HEK293 (cell line): ENCODE data around the gene CDKN3.
"Not testable (repeated sequence)": the region's sequence is repeated elsewhere in the genome, so short reads cannot be mapped to it uniquely, and the experiment has no call there.

ENCODE experiments used
- CTCF ChIA-PET: fragments of 350-600 bp; formaldehyde crosslinking; extraction: SDS; loops from one replicate; lab custom pipeline; 2021; ENCODE audit warnings: antibody characterized with exemption; lab: Yijun Ruan, JAX
- POLR2A ChIA-PET: fragments of 300-600 bp; formaldehyde crosslinking; extraction: SDS; loops from one replicate; lab custom pipeline; 2020; ENCODE audit warnings: antibody characterized with exemption, inconsistent platforms; lab: Yijun Ruan, JAX
- H3K27ac ChIP-seq: fragments of 200-500 bp; sonication (Bioruptor generic); 2 replicates; pipeline ENCODE4 v1.5.1; 2014; ENCODE audit warnings: low read depth, low read length, control low read depth, inconsistent platforms; ENCODE audit errors: extremely low read depth
- H3K36me3 ChIP-seq, 2 experiments: fragments of 200-500 bp in 1 of 2; sonication (Bioruptor generic) in 1 of 2; 1 replicate in 1 of 2; 2 replicates in 1 of 2; pipeline ENCODE4 v1.5.1; 2014 to 2017; ENCODE audit warnings: inconsistent platforms in 2 of 2, low read length in 2 of 2; ENCODE audit not compliant: control insufficient read depth in 2 of 2, insufficient read depth in 1 of 2
- H3K4me1 ChIP-seq: fragments of 200-500 bp; sonication (Bioruptor generic); 2 replicates; pipeline ENCODE4 v1.5.1; 2014; ENCODE audit warnings: mild to moderate bottlenecking, low read length, inconsistent platforms; ENCODE audit not compliant: control insufficient read depth, insufficient read depth
- H3K4me3 ChIP-seq: 2 replicates; pipeline ENCODE4 v1.5.1; 2011; ENCODE audit warnings: low read depth, mild to moderate bottlenecking, control low read depth, low read length, moderate library complexity
- H3K9me3 ChIP-seq: fragments of 200-500 bp; sonication (Bioruptor generic); 2 replicates; pipeline ENCODE4 v1.5.1; 2014; ENCODE audit warnings: low read depth, low read length, inconsistent platforms; ENCODE audit not compliant: control insufficient read depth, insufficient read depth
- KLF9 ChIP-seq: fragments of 450-650 bp; formaldehyde crosslinking; IDR thresholded peaks from 2 replicates; pipeline ENCODE4 v1.5.1; 2016; ENCODE audit warnings: missing biosample characterization, missing genetic modification characterization, low read depth
- TRIM28 ChIP-seq: IDR thresholded peaks from 2 replicates; pipeline ENCODE4 v1.6.1; 2011; ENCODE audit warnings: low read length, control low read depth, borderline replicate concordance
- YY1 ChIP-seq: fragments of 450-650 bp; formaldehyde crosslinking; IDR thresholded peaks from 2 replicates; pipeline ENCODE4 v1.5.1; 2018; ENCODE audit warnings: missing biosample characterization, missing genetic modification characterization
- ZBTB26 ChIP-seq: fragments of 450-650 bp; formaldehyde crosslinking; optimal IDR thresholded peaks from 2 replicates; pipeline ENCODE3; 2016; ENCODE audit warnings: missing biosample characterization, mild to moderate bottlenecking, missing genetic modification characterization
- ZNF133 ChIP-seq: fragments of 450-650 bp; formaldehyde crosslinking; IDR thresholded peaks from 2 replicates; pipeline ENCODE4 v1.5.1; 2016; ENCODE audit warnings: missing biosample characterization, missing genetic modification characterization
- ZNF148 ChIP-seq: fragments of 450-650 bp; formaldehyde crosslinking; IDR thresholded peaks from 2 replicates; pipeline ENCODE4 v1.5.0; 2017; ENCODE audit warnings: missing biosample characterization, missing genetic modification characterization, borderline replicate concordance
- ZNF18 ChIP-seq: fragments of 450-650 bp; formaldehyde crosslinking; IDR thresholded peaks from 2 replicates; pipeline ENCODE4 v1.5.1; 2016; ENCODE audit warnings: missing biosample characterization, missing genetic modification characterization
- ZNF202 ChIP-seq: fragments of 450-650 bp; formaldehyde crosslinking; IDR thresholded peaks from 2 replicates; pipeline ENCODE4 v1.5.1; 2016; ENCODE audit warnings: missing biosample characterization, missing genetic modification characterization, borderline replicate concordance
- ZNF23 ChIP-seq: fragments of 450-650 bp; formaldehyde crosslinking; IDR thresholded peaks from 2 replicates; pipeline ENCODE4 v1.5.1; 2016; ENCODE audit warnings: missing biosample characterization, missing genetic modification characterization, borderline replicate concordance
- ZNF274 ChIP-seq, 2 experiments: fragments of 200-500 bp in 1 of 2; fragments of 450-650 bp in 1 of 2; sonication (Bioruptor generic) in 1 of 2; formaldehyde crosslinking in 1 of 2; IDR thresholded peaks; 2 replicates each; pipeline versions ENCODE4 v1.5.1 to v1.6.1; 2014 to 2016; ENCODE audit warnings: borderline replicate concordance in 1 of 2, inconsistent platforms in 1 of 2, low read length in 1 of 2, missing biosample characterization in 1 of 2, missing genetic modification characterization in 1 of 2
- ZNF280D ChIP-seq: fragments of 450-650 bp; formaldehyde crosslinking; IDR thresholded peaks from 2 replicates; pipeline ENCODE4 v1.5.1; 2016; ENCODE audit warnings: missing biosample characterization, missing genetic modification characterization
- ZNF335 ChIP-seq: fragments of 450-650 bp; formaldehyde crosslinking; conservative IDR thresholded peaks from 2 replicates; pipeline ENCODE4 v1.5.1; 2016; ENCODE audit warnings: missing biosample characterization, missing genetic modification characterization
- ZNF350 ChIP-seq: fragments of 450-650 bp; formaldehyde crosslinking; IDR thresholded peaks from 2 replicates; pipeline ENCODE4 v1.5.0; 2017; ENCODE audit warnings: missing biosample characterization, mild to moderate bottlenecking, missing genetic modification characterization
- ZNF600 ChIP-seq: fragments of 450-650 bp; formaldehyde crosslinking; IDR thresholded peaks from 2 replicates; pipeline ENCODE4 v1.5.1; 2016; ENCODE audit warnings: missing biosample characterization, missing genetic modification characterization
- ZNF624 ChIP-seq: fragments of 450-650 bp; formaldehyde crosslinking; IDR thresholded peaks from 2 replicates; pipeline ENCODE4 v1.5.1; 2017; ENCODE audit warnings: missing biosample characterization, missing genetic modification characterization
- ZNF626 ChIP-seq: fragments of 450-650 bp; sonication (Bioruptor Pico); formaldehyde crosslinking; IDR thresholded peaks from 2 replicates; pipeline ENCODE4 v1.5.1; 2018; ENCODE audit warnings: missing biosample characterization, missing genetic modification characterization, inconsistent platforms
- ZNF629 ChIP-seq: fragments of 450-650 bp; formaldehyde crosslinking; IDR thresholded peaks from 2 replicates; pipeline ENCODE4 v1.5.1; 2017; ENCODE audit warnings: missing biosample characterization, missing genetic modification characterization
- ZNF776 ChIP-seq: fragments of 450-650 bp; formaldehyde crosslinking; IDR thresholded peaks from 2 replicates; pipeline ENCODE4 v1.5.0; 2017; ENCODE audit warnings: missing biosample characterization, missing genetic modification characterization, borderline replicate concordance
- ZSCAN23 ChIP-seq: fragments of 450-650 bp; formaldehyde crosslinking; IDR thresholded peaks from 2 replicates; pipeline ENCODE4 v1.5.1; 2016; ENCODE audit warnings: missing biosample characterization, missing genetic modification characterization

Gene CDKN3

GRCh38 chr14:54396183-54396492, 669 bp upstream of the CDKN3 start:
- ChIA-PET CTCF (interaction anchor here (1.0 to 1.8 kb wide), 4 partner anchors 9 to 378 kb away, joined by 3 to 5 read pairs (median 4); no protein-coding TSS in a partner anchor), POLR2A (interaction anchor here (0.6 to 2.2 kb wide), 9 partner anchors 8 to 1198 kb away, joined by 3 to 9 read pairs (median 4); partner anchors contain the start of gene CGRRF1)
- H3K36me3 ChIP-seq = peaks cover 9 to 11% of the 10 kb centered on the region in 2 experiments
- H3K9me3 ChIP-seq = no peaks in the 10 kb centered on the region
- peak overlapping the region; percentile 54; the same call in 1 of the 2 replicates for H3K27ac ChIP-seq
- TF ChIP-seq TRIM28 (no peak), YY1 (peak; percentile 24; the same call in 1 of the 2 replicates), ZNF776 (tag by site-specific recombination) (no peak), ZNF18 (tag by site-specific recombination) (no peak), ZNF335 (tag by site-specific recombination) (no peak), ZNF133 (tag by site-specific recombination) (0 out of 2 replicates have a peak, but pooled peaks have one; percentile 25), ZNF626 (tag by site-specific recombination) (no peak)
- H3K4me1 ChIP-seq = peaks cover 5% of the 10 kb centered on the region; the same call in 1 of the 2 replicates
- peak overlapping the region; percentile 21 for H3K4me3 ChIP-seq

GRCh38 chr14:54399560-54399959, 2.8 kb downstream of the CDKN3 start:
- TF ChIP-seq ZNF274 (IDR thresholded peaks at IDR 0.05; ENCODE audit: low read length) = no peak
- TF ChIP-seq ZNF274 (tag by site-specific recombination; IDR thresholded peaks at IDR 0.05; ENCODE audit: borderline replicate concordance) = no peak
- TF ChIP-seq ZNF23 (tag by site-specific recombination) = no peak
- TF ChIP-seq ZNF600 (tag by site-specific recombination) = no peak
- TF ChIP-seq ZSCAN23 (tag by site-specific recombination) = no peak
- ChIA-PET CTCF (no interaction called here), POLR2A (no interaction called here)
- H3K27ac ChIP-seq = no peak overlapping the region
- H3K9me3 ChIP-seq = no peaks in the 10 kb centered on the region
- H3K4me3 ChIP-seq = no peak overlapping the region
- H3K4me1 ChIP-seq = peaks cover 5% of the 10 kb centered on the region; the same call in 1 of the 2 replicates
- peaks cover 23 to 24% of the 10 kb centered on the region in 2 experiments for H3K36me3 ChIP-seq

GRCh38 chr14:54403401-54404005, 6.7 kb downstream of the CDKN3 start:
- H3K9me3 ChIP-seq, POLR2A ChIA-PET, H3K4me1 ChIP-seq, CTCF ChIA-PET, H3K27ac ChIP-seq, H3K4me3 ChIP-seq: not testable (repeated sequence)
- H3K36me3 ChIP-seq = peaks cover 31 to 44% of the 10 kb centered on the region in 2 experiments

GRCh38 chr14:54410215-54410614, 13.4 kb downstream of the CDKN3 start:
- Histone ChIP-seq H3K36me3 (peaks cover 40 to 72% of the 10 kb centered on the region in 2 experiments), H3K9me3 (no peaks in the 10 kb centered on the region), H3K27ac (no peak overlapping the region), H3K4me1 (no peaks in the 10 kb centered on the region), H3K4me3 (no peak overlapping the region)
- POLR2A ChIA-PET = interaction anchor here (1.5 kb wide), 1 partner anchor 14 kb away, joined by 3 read pairs; no protein-coding TSS in a partner anchor
- CTCF ChIA-PET = interaction anchor here (1.5 kb wide), 1 partner anchor 62 kb away, joined by 3 read pairs; no protein-coding TSS in a partner anchor
- no peak for TF ChIP-seq ZNF629 (tag by site-specific recombination)
- TF ChIP-seq ZNF148 (tag by site-specific recombination) = no peak
- no peak for TF ChIP-seq ZNF350
- no peak for TF ChIP-seq ZNF280D (tag by site-specific recombination)
- TF ChIP-seq ZNF624 (tag by site-specific recombination) = no peak
- TF ChIP-seq ZNF202 = no peak
- TF ChIP-seq ZBTB26 = no peak
- no peak for TF ChIP-seq KLF9 (tag by site-specific recombination)
